Tibial nerve (tissue), 4 donors: ENCODE measurements around the gene PATL1. TPM values are rescaled to one million over a fixed set of nuclear protein-coding genes. Genes with fewer than 3 reads are reported as not detected.
A peak's percentile ranks its signal among the peaks of the same experiment; 100 is the strongest.

Experiments used
- DNase-seq, 2 donors: peaks; one replicate each; pipeline ENCODE4 v3.0.0-alpha.2; 2019; ENCODE audit warnings: low spot score in 2 of 2
- H3K27ac ChIP-seq, 4 donors: fragments of 200-600 bp; sonication (generic) in 3 of 4; one replicate each; pipeline ENCODE4 v1.5.1; 2017 to 2019; ENCODE audit warnings: mild to moderate bottlenecking in 1 of 4
- H3K27me3 ChIP-seq, 2 donors: fragments of 200-600 bp; sonication (generic) in 1 of 2; one replicate each; pipeline versions ENCODE4 v1.5.1 to v1.6.0; 2017 to 2019
- H3K36me3 ChIP-seq, 3 donors: fragments of 200-600 bp; sonication (generic); one replicate each; pipeline ENCODE4 v1.5.1; 2018 to 2019
- H3K4me1 ChIP-seq, 4 donors: fragments of 200-600 bp; sonication (generic) in 3 of 4; one replicate each; pipeline ENCODE4 v1.5.1; 2017 to 2019
- H3K4me3 ChIP-seq, 4 donors: fragments of 200-600 bp; sonication (generic) in 3 of 4; one replicate each; pipeline ENCODE4 v1.5.1; 2017 to 2019; ENCODE audit warnings: mild to moderate bottlenecking in 1 of 4, moderate library complexity in 1 of 4
- H3K9me3 ChIP-seq, 4 donors: fragments of 200-600 bp; sonication (generic) in 3 of 4; one replicate each; pipeline ENCODE4 v1.5.1; 2017 to 2019
- CTCF ChIP-seq, 5 experiments: fragments of 200-600 bp in 3 of 5; fragments of 450-650 bp in 2 of 5; sonication (generic) in 3 of 5; IDR thresholded peaks; one replicate each; pipeline ENCODE4 v1.5.1; 2016 to 2019; ENCODE audit warnings: antibody characterized with exemption in 5 of 5, mild to moderate bottlenecking in 3 of 5, moderate library complexity in 2 of 5
- EP300 ChIP-seq, 2 donors: sonication (generic); formaldehyde crosslinking; IDR thresholded peaks; one replicate each; pipeline ENCODE4 v1.6.1; 2017; ENCODE audit warnings: antibody characterized with exemption in 2 of 2, mild to moderate bottlenecking in 1 of 2
- POLR2A ChIP-seq, 2 donors: fragments of 450-650 bp; IDR thresholded peaks; one replicate each; pipeline ENCODE4 v1.6.1; 2017; ENCODE audit warnings: antibody characterized with exemption in 2 of 2, mild to moderate bottlenecking in 2 of 2, moderate library complexity in 2 of 2
- WGBS, 2 donors: methylation state at CpG; one replicate each; pipeline ENCODE4 v1.1.5; 2018; 5-methylcytosine and 5-hydroxymethylcytosine counted together
- total RNA-seq, 4 donors: library from RNA; depleted of rRNA; stranded (reverse); fragments of >200 nt; gene quantifications; one replicate each; pipeline ENCODE4 v1.1.0, GENCODE V29; 2016

PATL1 gene
- total RNA-seq, 4 donors from 2014 or later = 11.4 to 16.1 (median 14.1) TPM

DNA sequence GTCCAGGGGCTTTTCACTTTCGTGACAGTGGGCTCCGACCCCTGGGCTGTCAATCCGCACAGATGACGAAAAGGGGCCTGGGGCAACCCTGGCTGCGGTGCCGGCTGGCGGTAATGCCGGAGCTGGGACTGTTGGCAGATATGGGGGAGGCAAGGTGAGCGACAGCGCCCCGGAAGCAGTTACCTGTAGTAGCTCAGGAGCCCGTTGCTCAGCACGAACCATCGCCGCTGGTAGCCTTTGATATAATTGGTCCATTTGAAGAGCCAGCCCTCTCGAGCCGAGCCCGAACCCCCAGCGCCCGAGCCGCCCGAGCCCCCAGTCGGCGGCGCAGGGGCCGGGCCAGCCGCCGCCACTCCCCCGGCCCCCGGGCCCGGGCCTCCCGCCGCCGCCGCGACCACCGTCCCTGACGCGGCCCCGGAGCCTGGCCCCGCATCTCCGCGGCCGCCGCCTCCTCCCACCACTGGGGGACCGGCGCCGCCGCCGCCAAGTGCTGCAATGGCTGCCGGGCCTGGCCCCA lies 53.7 kb downstream of the PATL1 start:
- H3K27ac ChIP-seq = peak overlapping the region; percentile 80 to 97 (median 94)
- H3K4me3 ChIP-seq = peak overlapping the region; percentile 68 to 93 (median 80)
- TF ChIP-seq EP300 (IDR thresholded peaks at IDR 0.05) (no peak), POLR2A (IDR thresholded peaks at IDR 0.05) (no peak), CTCF (IDR thresholded peaks at IDR 0.05) (peak in 1 of 5 experiments; percentile 16)
- no peaks in the 10 kb centered on the region for H3K27me3 ChIP-seq
- H3K9me3 ChIP-seq = no peaks in the 10 kb centered on the region
- H3K4me1 ChIP-seq = peaks cover 0 to 44% (median 26%) of the 10 kb centered on the region in 4 donors
- H3K36me3 ChIP-seq = peaks cover under 1 to 3% (median 1%) of the 10 kb centered on the region in 3 donors
- DNase-seq = peak; percentile 9 to 13
- WGBS, 2 donors = 0% methylated on average over 8 to 13 of the region's 51 CpGs

- DNase-seq = no peak
- 12 to 13% methylated on average over 13 of the region's 13 CpGs for WGBS, 2 donors
- peak overlapping the region; percentile 68 to 93 (median 80) for H3K4me3 ChIP-seq
- TF ChIP-seq POLR2A (IDR thresholded peaks at IDR 0.05) (no peak), EP300 (IDR thresholded peaks at IDR 0.05) (no peak), CTCF (IDR thresholded peaks at IDR 0.05) (no peak)
- peak overlapping the region; percentile 80 to 97 (median 94) for H3K27ac ChIP-seq
- no peaks in the 10 kb centered on the region for H3K27me3 ChIP-seq
- peaks cover 4 to 10% (median 5%) of the 10 kb centered on the region in 3 donors for H3K36me3 ChIP-seq
- no peaks in the 10 kb centered on the region for H3K9me3 ChIP-seq
- H3K4me1 ChIP-seq = peaks cover 0 to 44% (median 26%) of the 10 kb centered on the region in 4 donors
Observed at GRCh38 chr11:59614277-59615119, 54.3 kb downstream of the PATL1 start.

- Histone ChIP-seq H3K27ac (peak overlapping the region in 1 of 4 donors; percentile 0), H3K4me3 (no peak overlapping the region), H3K27me3 (no peaks in the 10 kb centered on the region), H3K9me3 (no peaks in the 10 kb centered on the region), H3K36me3 (peaks cover 5 to 36% (median 24%) of the 10 kb centered on the region in 3 donors), H3K4me1 (peaks cover 0 to 53% (median 26%) of the 10 kb centered on the region in 4 donors)
- TF ChIP-seq CTCF (IDR thresholded peaks at IDR 0.05) = no peak
- no peak for TF ChIP-seq EP300 (IDR thresholded peaks at IDR 0.05)
- TF ChIP-seq POLR2A (IDR thresholded peaks at IDR 0.05) = no peak
- WGBS, 2 donors = 49 to 58% methylated on average over 6 of the region's 6 CpGs
- no peak for DNase-seq
Observed at GRCh38 chr11:59611570-59612565, 57.0 kb downstream of the PATL1 start.

GRCh38 chr11:59610289-59610688 lies 58.5 kb downstream of the PATL1 start:
- no peak for DNase-seq
- Histone ChIP-seq H3K9me3 (no peaks in the 10 kb centered on the region), H3K27ac (no peak overlapping the region), H3K4me3 (no peak overlapping the region), H3K4me1 (peaks cover 0 to 50% (median 26%) of the 10 kb centered on the region in 4 donors), H3K27me3 (no peaks in the 10 kb centered on the region), H3K36me3 (peaks cover 5 to 52% (median 24%) of the 10 kb centered on the region in 3 donors)
- no peak for TF ChIP-seq CTCF (IDR thresholded peaks at IDR 0.05)
- no peak for TF ChIP-seq POLR2A (IDR thresholded peaks at IDR 0.05)
- TF ChIP-seq EP300 (IDR thresholded peaks at IDR 0.05) = no peak
- 94 to 97% methylated on average over 7 of the region's 7 CpGs for WGBS, 2 donors
